Activated naive CD4-positive, alpha-beta T cell treated with anti-CD3 and anti-CD28 coated beads, Interleukin-2, amount 10 ng/mL, durations not matched to agents 7 days and 5 days (primary cell): ENCODE results near the gene DAD1.
A peak's percentile ranks its signal among the peaks of the same experiment; 100 is the strongest.

Experiments used
- CTCF ChIA-PET: fragments of 350-600 bp; sonication (Branson Sonifier 250); formaldehyde crosslinking; loops from one replicate; lab custom pipeline; 2021; ENCODE audit warnings: antibody characterized with exemption; lab: Charles Lee
- DNase-seq: peaks from one replicate; pipeline ENCODE4 v3.0.0-alpha.2; 2020
- H3K27ac Mint-ChIP-seq: one replicate; pipeline ENCODE4 v1.8.0; 2021; ENCODE audit warnings: mild to moderate bottlenecking, moderate library complexity, mixed read lengths
- H3K27me3 Mint-ChIP-seq: one replicate; pipeline ENCODE4 v1.8.0; 2021; ENCODE audit warnings: mild to moderate bottlenecking, mixed read lengths
- H3K36me3 Mint-ChIP-seq: one replicate; pipeline ENCODE4 v1.8.0; 2021; ENCODE audit warnings: mixed read lengths
- H3K4me1 Mint-ChIP-seq: one replicate; pipeline ENCODE4 v1.8.0; 2021; ENCODE audit warnings: mixed read lengths
- H3K4me3 Mint-ChIP-seq: one replicate; pipeline ENCODE4 v1.8.0; 2021; ENCODE audit warnings: mild to moderate bottlenecking, moderate library complexity, mixed read lengths
- H3K9me3 Mint-ChIP-seq: one replicate; pipeline ENCODE4 v1.8.0; 2021; ENCODE audit warnings: mixed read lengths

Gene DAD1

DNA sequence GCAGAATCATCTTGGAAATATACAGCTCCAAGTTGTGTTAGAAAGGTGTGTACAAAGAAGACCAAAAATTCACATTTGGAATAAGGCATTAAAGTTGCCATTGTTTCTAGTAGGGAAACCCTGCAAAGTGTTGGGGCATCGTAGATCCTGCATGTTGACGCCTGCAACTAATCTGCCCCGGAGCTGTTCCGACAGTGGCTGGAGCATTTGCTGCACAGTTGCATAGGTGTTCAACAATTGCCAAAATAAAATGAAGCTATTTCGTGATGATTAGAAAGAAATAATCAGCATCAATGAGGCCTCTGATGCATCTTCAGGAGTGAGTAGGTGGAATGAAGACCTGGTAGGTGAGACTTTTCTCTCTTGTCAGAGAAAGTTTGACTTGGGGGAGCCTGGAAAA is 47.3 kb downstream of the DAD1 start:
- peak overlapping the region; percentile 71 for H3K4me3 Mint-ChIP-seq
- H3K4me1 Mint-ChIP-seq: peaks cover 99% of the 10 kb centered on the region
- peaks cover 97% of the 10 kb centered on the region for H3K36me3 Mint-ChIP-seq
- H3K9me3 Mint-ChIP-seq: no peaks in the 10 kb centered on the region
- CTCF ChIA-PET: interaction anchor here (0.7 to 2.2 kb wide), 11 partner anchors 9 to 692 kb away, joined by 3 to 9 read pairs (median 5); no protein-coding TSS in a partner anchor
- H3K27ac Mint-ChIP-seq: peak overlapping the region; percentile 89
- no peak for DNase-seq
- no peaks in the 10 kb centered on the region for H3K27me3 Mint-ChIP-seq

DNA sequence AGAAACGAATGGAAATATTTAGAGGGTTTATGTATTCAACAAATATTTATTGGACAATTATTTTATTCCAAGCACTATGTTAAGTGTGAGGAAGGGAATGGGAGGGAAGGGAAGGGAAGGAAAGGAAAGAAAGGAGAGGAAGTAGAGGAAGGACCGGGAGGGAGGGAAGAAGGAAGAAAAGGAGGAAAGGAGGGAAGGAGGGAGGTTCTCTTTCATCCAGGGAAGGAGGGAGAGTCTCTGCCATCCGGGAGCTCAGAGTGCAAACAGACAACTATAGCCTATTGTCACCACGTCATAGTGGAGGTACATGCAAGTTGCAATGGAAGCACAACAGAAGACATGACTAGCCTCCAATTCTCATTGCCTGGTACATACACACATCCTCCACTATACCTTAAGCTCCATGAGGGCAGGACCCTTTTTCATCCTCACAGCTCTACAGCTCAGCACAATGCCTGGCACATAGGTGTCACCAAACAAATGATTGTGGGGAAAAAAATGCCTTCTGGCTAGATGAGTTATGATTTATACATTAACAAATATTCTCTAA is 48.1 kb downstream of the DAD1 start:
- Mint-ChIP-seq H3K27me3 (no peaks in the 10 kb centered on the region), H3K36me3 (peaks cover 95% of the 10 kb centered on the region), H3K4me3 (peak overlapping the region; percentile 71), H3K4me1 (peaks cover 97% of the 10 kb centered on the region), H3K9me3 (no peaks in the 10 kb centered on the region), H3K27ac (peak overlapping the region; percentile 89)
- no peak for DNase-seq
- CTCF ChIA-PET: interaction anchor here (0.7 to 2.2 kb wide), 12 partner anchors 9 to 694 kb away, joined by 3 to 9 read pairs (median 5); no protein-coding TSS in a partner anchor

DNA sequence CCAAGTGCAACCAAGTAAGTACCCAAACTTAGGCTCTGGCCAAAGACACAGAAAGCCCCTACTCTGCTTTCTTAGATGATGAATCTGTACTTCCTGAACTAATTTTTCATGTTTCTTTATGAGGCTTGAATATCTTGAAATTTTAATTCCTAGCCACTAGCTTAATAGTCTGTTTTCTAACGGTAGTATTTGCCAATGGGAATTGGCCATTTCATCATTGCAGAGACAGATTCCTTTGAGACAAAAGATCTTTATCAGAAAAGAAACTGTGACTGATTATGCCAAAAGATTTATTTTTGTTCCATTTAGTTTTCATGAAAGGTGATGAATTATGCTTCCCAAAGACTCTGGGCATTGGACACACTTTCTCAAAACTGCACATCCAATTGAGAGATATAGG is 48.7 kb downstream of the DAD1 start:
- no peak for DNase-seq
- Mint-ChIP-seq H3K4me1 (peaks cover 97% of the 10 kb centered on the region), H3K36me3 (peaks cover 93% of the 10 kb centered on the region), H3K4me3 (peak overlapping the region; percentile 71), H3K9me3 (no peaks in the 10 kb centered on the region), H3K27me3 (no peaks in the 10 kb centered on the region), H3K27ac (peak overlapping the region; percentile 89)
- CTCF ChIA-PET: interaction anchor here (1.3 to 2.2 kb wide), 9 partner anchors 8 to 30 kb away, joined by 3 to 9 read pairs (median 5); no protein-coding TSS in a partner anchor

DNA sequence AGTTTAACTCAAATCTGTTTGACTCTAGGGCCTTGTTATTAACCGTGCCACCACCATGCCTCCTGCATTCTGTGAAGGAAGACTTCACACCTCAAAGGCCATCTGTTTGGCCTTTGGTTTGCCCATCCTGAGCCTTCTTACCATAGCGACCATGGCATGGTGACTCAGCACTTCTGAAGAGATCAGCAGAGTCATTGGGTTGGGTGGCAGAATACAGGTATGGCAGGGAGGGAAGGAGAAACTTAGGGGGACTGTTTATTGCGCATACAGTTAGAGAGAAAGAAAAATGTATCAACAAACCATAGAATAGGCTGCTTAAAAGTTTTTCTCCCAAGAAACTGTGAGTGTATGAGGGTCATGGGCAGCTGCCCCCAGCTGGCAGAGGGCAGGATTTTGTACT is 49.2 kb downstream of the DAD1 start:
- Mint-ChIP-seq H3K4me3 (peak overlapping the region; percentile 71), H3K27me3 (no peaks in the 10 kb centered on the region), H3K9me3 (no peaks in the 10 kb centered on the region), H3K4me1 (peaks cover 97% of the 10 kb centered on the region), H3K27ac (peak overlapping the region; percentile 89), H3K36me3 (peaks cover 93% of the 10 kb centered on the region)
- CTCF ChIA-PET: interaction anchor here (1.4 to 3.6 kb wide), 5 partner anchors 8 to 30 kb away, joined by 4 to 18 read pairs (median 9); no protein-coding TSS in a partner anchor
- DNase-seq: no peak

DNA sequence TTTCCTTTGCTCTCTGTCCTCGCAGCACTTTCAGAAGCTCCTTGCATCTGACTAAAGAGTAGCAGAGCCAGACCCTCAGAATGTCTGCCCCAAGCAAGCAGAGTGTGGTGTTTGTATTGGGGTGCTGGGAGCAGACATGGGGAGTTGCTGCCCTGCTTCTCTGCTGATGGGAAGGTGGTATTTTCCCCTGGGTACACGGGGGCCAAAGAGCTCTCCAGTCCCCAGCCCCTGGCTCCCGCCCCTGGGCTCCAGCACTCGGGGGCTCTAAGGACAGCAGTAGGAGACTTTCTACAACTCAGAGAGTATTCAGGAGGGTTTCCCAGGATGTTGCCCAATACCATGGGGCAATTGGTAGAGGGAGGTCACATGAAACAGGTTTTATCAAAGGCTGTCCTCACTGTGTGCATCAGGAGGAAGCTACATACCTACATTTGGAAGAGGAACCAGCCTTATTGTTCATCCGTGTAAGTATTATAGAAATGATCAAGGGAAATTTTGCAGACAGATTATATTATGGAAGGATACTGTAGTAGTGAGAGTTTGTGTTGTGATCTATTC is 50.3 kb downstream of the DAD1 start:
- H3K27ac Mint-ChIP-seq: peak overlapping the region; percentile 89
- peaks cover 96% of the 10 kb centered on the region for H3K4me1 Mint-ChIP-seq
- peak overlapping the region; percentile 71 for H3K4me3 Mint-ChIP-seq

DNA sequence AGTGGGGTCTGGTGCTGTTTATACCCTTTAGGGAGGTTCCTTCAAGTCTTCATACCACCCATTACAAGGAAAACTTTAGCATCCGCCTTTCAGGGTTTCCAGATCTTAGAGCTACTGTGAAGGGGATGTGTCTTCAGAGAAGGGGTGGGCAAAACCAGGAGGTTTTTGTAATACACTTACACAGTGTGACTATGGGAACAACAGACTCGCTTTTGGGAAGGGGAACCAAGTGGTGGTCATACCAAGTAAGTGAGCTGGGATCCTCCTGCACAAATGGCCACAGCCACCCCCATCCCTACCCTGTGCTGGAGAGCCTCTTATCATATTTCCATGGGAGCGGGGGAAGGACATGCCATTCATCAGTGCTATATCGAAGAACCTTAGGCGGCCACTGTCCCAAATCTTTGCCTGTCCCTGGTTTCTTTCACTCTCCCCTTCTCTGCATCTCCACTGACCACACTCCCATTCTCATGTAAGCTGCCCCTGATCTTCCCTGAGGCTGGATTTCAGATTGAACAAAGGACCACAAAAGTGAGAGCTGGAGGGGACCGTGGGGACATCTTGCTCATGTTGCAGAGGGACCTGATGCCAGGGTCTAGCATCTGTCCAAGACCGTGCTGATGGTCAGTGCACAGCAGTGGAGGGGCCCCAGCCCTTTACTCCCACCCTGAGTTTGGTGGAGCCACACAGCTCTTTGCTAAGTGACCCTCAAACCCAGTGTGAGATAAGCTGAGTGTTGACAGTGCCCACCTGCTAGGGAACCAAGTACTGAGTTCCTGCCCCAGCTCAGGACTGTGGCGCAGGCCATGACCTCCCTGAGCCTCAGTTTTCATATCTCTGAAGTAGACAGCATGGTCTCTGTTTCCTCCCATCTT is 51.4 kb downstream of the DAD1 start:
- Mint-ChIP-seq H3K27me3 (no peaks in the 10 kb centered on the region), H3K4me1 (peaks cover 97% of the 10 kb centered on the region), H3K36me3 (peaks cover 94% of the 10 kb centered on the region), H3K9me3 (no peaks in the 10 kb centered on the region), H3K4me3 (peak overlapping the region; percentile 71), H3K27ac (peak overlapping the region; percentile 89)
- no peak for DNase-seq
- CTCF ChIA-PET: interaction anchor here (1.2 to 3.6 kb wide), 9 partner anchors 13 to 814 kb away, joined by 3 to 18 read pairs (median 5); no protein-coding TSS in a partner anchor

More for the DNA sequence above, 50.3 kb downstream of the DAD1 start:
- Mint-ChIP-seq H3K36me3 (peaks cover 92% of the 10 kb centered on the region), H3K27me3 (no peaks in the 10 kb centered on the region), H3K9me3 (no peaks in the 10 kb centered on the region)
- DNase-seq: no peak
- CTCF ChIA-PET: interaction anchor here (0.7 to 3.6 kb wide), 10 partner anchors 12 to 815 kb away, joined by 3 to 18 read pairs (median 4); no protein-coding TSS in a partner anchor

DNA sequence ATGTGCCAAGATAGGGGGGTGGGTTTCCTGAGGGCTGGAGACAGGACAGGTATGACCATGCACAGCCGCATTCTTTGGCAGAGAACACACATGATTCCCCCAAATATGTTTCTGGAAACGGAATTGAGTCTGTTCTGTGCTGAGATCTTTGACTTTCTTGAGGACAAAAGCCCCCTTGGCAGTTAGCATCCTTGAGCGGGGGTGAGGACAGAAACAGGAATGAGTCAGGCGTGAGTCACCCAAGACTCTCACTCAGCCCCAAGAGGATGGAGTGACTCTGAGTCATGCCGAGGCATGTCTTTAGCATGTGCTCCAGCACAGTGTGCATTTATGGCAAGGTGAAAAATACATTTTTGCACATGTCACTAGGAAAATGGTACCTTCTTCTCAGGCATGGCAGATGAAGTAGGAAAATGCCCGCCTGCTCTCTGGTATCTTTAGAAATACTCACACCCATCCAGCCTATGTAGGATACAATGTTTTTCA is 52.1 kb downstream of the DAD1 start:
- Mint-ChIP-seq H3K27ac (peak overlapping the region; percentile 89), H3K36me3 (peaks cover 94% of the 10 kb centered on the region), H3K4me1 (peaks cover 97% of the 10 kb centered on the region), H3K9me3 (no peaks in the 10 kb centered on the region), H3K4me3 (peak overlapping the region; percentile 71), H3K27me3 (no peaks in the 10 kb centered on the region)
- CTCF ChIA-PET: interaction anchor here (0.7 to 3.6 kb wide), 8 partner anchors 9 to 540 kb away, joined by 3 to 18 read pairs (median 4); no protein-coding TSS in a partner anchor
- peak; percentile 80 for DNase-seq

DNA sequence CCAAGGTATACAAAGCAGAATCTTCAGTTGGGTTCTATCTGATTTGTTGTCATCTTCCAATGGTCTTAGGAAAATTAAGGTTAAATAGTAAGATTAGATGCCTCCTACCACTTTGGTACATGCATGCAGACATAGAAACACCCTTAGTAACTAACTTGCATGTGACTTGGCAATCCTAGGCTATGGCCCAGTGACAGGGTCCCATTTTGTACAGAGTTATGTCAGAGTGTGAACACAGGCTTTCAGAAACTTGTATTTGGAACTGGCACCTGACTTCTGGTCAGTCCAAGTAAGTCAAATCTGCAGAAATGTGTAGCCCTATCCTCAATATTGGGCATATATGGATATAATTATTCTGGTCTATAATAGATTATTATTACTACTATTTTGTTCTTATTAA is 53.1 kb downstream of the DAD1 start:
- peak overlapping the region; percentile 89 for H3K27ac Mint-ChIP-seq
- H3K36me3 Mint-ChIP-seq: peaks cover 94% of the 10 kb centered on the region
- H3K4me1 Mint-ChIP-seq: peaks cover 97% of the 10 kb centered on the region
- H3K4me3 Mint-ChIP-seq: peak overlapping the region; percentile 71
- H3K9me3 Mint-ChIP-seq: no peaks in the 10 kb centered on the region
- no peaks in the 10 kb centered on the region for H3K27me3 Mint-ChIP-seq
- DNase-seq: no peak
- CTCF ChIA-PET: interaction anchor here (0.7 to 1.4 kb wide), 5 partner anchors 8 to 20 kb away, joined by 3 to 6 read pairs (median 3); no protein-coding TSS in a partner anchor

DNA sequence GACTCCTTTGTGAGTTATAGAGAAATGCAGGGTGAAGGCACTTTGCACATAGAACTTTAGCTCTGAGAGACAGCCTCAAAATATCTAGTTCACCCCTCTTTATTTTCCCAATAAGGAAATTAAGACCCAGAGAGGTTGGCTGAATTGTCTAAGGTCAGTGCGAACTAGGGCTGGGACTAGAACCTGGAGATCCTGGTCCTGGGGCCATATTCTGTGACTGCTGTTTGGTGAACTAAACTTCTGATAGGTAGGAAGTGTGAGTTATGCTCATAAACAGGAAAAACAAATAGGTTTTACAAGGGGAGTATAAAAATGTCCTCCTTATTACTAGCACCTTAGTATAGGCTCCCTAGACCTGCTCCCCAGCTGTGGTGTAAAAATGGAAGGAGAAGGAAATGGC is 53.9 kb downstream of the DAD1 start:
- peak overlapping the region; percentile 89 for H3K27ac Mint-ChIP-seq
- H3K27me3 Mint-ChIP-seq: no peaks in the 10 kb centered on the region
- H3K4me3 Mint-ChIP-seq: peak overlapping the region; percentile 71
- no peak for DNase-seq
- H3K9me3 Mint-ChIP-seq: no peaks in the 10 kb centered on the region
- H3K36me3 Mint-ChIP-seq: peaks cover 92% of the 10 kb centered on the region
- H3K4me1 Mint-ChIP-seq: peaks cover 95% of the 10 kb centered on the region
- CTCF ChIA-PET: interaction anchor here (0.8 to 2.6 kb wide), 4 partner anchors 10 to 35 kb away, joined by 3 to 9 read pairs (median 5); no protein-coding TSS in a partner anchor

DNA sequence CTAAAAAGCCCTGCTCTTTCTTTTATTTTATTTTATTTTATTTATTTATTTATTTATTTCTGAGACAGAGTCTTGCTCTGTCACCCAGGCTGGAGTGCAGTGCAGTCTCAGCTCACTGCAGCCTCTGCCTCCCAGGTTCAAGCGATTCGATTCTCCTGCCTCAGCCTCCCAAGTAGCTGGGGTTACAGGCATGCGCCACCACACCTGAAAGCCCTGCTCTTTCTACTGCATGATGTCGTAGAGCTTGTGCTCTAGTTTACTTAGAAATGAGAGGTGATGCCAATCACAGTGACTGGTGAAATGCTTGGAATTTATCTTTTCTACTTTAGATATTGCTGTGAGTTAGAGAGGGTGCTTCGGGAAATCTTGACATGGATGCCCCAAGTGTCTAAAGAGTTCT is 54.5 kb downstream of the DAD1 start:
- no peaks in the 10 kb centered on the region for H3K9me3 Mint-ChIP-seq
- no peak for DNase-seq
- H3K36me3 Mint-ChIP-seq: peaks cover 92% of the 10 kb centered on the region
- H3K27me3 Mint-ChIP-seq: no peaks in the 10 kb centered on the region
- H3K4me1 Mint-ChIP-seq: peaks cover 95% of the 10 kb centered on the region
- CTCF ChIA-PET: interaction anchor here (0.8 to 2.6 kb wide), 7 partner anchors 10 to 35 kb away, joined by 3 to 9 read pairs (median 5); no protein-coding TSS in a partner anchor
- H3K27ac Mint-ChIP-seq: peak overlapping the region; percentile 89
- peak overlapping the region; percentile 71 for H3K4me3 Mint-ChIP-seq

DNA sequence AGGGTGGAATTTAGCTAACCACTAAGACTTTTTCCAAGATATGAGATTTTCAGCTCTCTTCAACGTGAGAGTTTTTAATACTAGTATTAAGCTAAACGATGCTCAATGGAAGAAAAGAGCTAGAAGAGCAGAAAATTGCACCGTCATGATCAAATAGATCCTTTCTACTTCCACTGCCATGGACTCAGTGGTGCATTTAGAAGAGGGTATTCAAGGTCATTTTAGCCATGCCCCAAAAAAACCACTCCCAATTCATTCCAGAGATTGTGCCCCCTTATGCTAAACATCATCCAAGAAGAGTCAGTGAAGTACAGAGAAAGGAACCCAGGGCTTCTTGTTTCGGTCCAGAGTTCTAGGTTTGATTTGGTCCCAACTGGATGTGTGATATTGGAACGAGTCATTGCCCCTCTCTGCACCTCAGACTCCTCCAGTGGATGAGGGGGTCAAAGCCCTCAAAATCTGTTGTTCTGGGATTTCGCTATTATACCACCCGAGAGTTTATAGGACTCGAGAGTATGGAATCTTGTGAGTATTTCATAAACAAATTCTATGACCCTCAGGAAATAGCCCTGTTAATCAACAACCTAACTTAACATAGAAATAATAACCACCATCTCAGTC is 55.2 kb downstream of the DAD1 start:
- peak overlapping the region; percentile 89 for H3K27ac Mint-ChIP-seq
- no peaks in the 10 kb centered on the region for H3K27me3 Mint-ChIP-seq
- peak overlapping the region; percentile 71 for H3K4me3 Mint-ChIP-seq
- DNase-seq: no peak
- CTCF ChIA-PET: interaction anchor here (0.8 to 3.0 kb wide), 12 partner anchors 9 to 37 kb away, joined by 3 to 17 read pairs (median 4); no protein-coding TSS in a partner anchor
- H3K9me3 Mint-ChIP-seq: no peaks in the 10 kb centered on the region
- H3K4me1 Mint-ChIP-seq: peaks cover 95% of the 10 kb centered on the region
- peaks cover 92% of the 10 kb centered on the region for H3K36me3 Mint-ChIP-seq

DNA sequence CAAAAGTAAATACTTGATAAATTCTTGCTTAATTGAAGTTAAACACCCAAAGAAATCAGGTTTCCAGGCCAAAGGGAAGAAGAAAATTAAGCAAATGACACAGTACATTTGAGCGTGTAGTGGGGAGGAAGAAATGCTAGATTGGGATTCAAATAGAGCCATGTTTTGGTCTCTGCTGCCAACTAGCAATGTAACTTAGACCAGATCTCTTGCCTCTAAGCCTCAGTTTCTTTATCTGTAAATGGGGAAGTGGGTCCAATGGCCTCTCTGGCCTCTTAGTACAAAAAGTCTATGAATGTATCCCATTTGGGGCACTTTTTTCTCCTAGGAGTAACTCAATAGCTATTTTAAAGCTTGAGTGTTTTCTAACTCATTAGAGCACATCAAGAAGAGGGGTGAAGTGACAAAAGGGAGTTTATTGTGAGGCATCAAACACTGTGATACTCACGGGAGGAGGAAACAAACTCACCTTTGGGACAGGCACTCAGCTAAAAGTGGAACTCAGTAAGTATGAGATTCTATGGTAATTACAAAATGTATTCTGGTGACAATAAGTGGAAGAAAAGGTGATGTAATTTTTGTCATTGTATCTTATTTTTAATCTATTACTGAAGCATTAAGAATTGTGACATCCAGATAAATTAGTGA is 55.8 kb downstream of the DAD1 start:
- H3K4me3 Mint-ChIP-seq: peak overlapping the region; percentile 71
- no peak for DNase-seq
- H3K36me3 Mint-ChIP-seq: peaks cover 92% of the 10 kb centered on the region
- H3K27ac Mint-ChIP-seq: peak overlapping the region; percentile 89
- CTCF ChIA-PET: interaction anchor here (0.8 to 3.0 kb wide), 11 partner anchors 8 to 37 kb away, joined by 3 to 17 read pairs (median 5); no protein-coding TSS in a partner anchor
- no peaks in the 10 kb centered on the region for H3K27me3 Mint-ChIP-seq
- no peaks in the 10 kb centered on the region for H3K9me3 Mint-ChIP-seq
- H3K4me1 Mint-ChIP-seq: peaks cover 95% of the 10 kb centered on the region
